Suprapubic skin (tissue), 4 donors: ENCODE results near the gene HHAT. TPM values are rescaled to one million over a fixed set of nuclear protein-coding genes. Genes with fewer than 3 reads are reported as not detected.

Source experiments
- DNase-seq, 2 donors: peaks; one replicate each; pipeline ENCODE4 v3.0.0-alpha.2; 2019; ENCODE audit warnings: low spot score in 2 of 2
- H3K27ac ChIP-seq: fragments of 200-600 bp; sonication (generic); one replicate; pipeline ENCODE4 v1.5.1; 2019
- H3K27me3 ChIP-seq: fragments of 200-600 bp; sonication (generic); one replicate; pipeline ENCODE4 v1.5.1; 2019
- H3K36me3 ChIP-seq: fragments of 200-600 bp; sonication (generic); one replicate; pipeline ENCODE4 v1.5.1; 2019
- H3K4me1 ChIP-seq: fragments of 200-600 bp; sonication (generic); one replicate; pipeline ENCODE4 v1.5.1; 2019
- H3K4me3 ChIP-seq: fragments of 200-600 bp; sonication (generic); one replicate; pipeline ENCODE4 v1.5.1; 2019; ENCODE audit warnings: mild to moderate bottlenecking
- H3K9me3 ChIP-seq: fragments of 200-600 bp; sonication (generic); one replicate; pipeline ENCODE4 v1.5.1; 2019
- EP300 ChIP-seq: sonication (generic); formaldehyde crosslinking; IDR thresholded peaks from one replicate; pipeline ENCODE4 v1.6.1; 2017; ENCODE audit warnings: antibody characterized with exemption
- POLR2A ChIP-seq, 2 donors: fragments of 450-650 bp; IDR thresholded peaks; one replicate each; pipeline ENCODE4 v1.6.1; 2017; ENCODE audit warnings: antibody characterized with exemption in 2 of 2, mild to moderate bottlenecking in 2 of 2, moderate library complexity in 2 of 2
- POLR2AphosphoS5 ChIP-seq, 3 donors: sonication (generic); formaldehyde crosslinking; IDR thresholded peaks; one replicate each; pipeline ENCODE4 v1.6.1; 2017; ENCODE audit warnings: antibody characterized with exemption in 3 of 3
- WGBS: methylation state at CpG from one replicate; pipeline ENCODE4 v1.1.5; 2018; 5-methylcytosine and 5-hydroxymethylcytosine counted together
- total RNA-seq, 4 donors: library from RNA; depleted of rRNA; stranded (reverse); fragments of >200 nt; gene quantifications; one replicate each; pipeline ENCODE4 v1.1.0, GENCODE V29; 2016
- TF ChIP-seq, protein P1 (sequence below), 2 donors: fragments of 200-600 bp in 1 of 2; fragments of 450-650 bp in 1 of 2; sonication (generic) in 1 of 2; IDR thresholded peaks; one replicate each; pipeline ENCODE4 v1.5.1; 2016 to 2019; ENCODE audit warnings: antibody characterized with exemption in 2 of 2, mild to moderate bottlenecking in 1 of 2, moderate library complexity in 1 of 2

Gene HHAT
- total RNA-seq, 4 donors from 2014 or later, result 4.1 to 20.0 (median 9.3) TPM

DNA sequence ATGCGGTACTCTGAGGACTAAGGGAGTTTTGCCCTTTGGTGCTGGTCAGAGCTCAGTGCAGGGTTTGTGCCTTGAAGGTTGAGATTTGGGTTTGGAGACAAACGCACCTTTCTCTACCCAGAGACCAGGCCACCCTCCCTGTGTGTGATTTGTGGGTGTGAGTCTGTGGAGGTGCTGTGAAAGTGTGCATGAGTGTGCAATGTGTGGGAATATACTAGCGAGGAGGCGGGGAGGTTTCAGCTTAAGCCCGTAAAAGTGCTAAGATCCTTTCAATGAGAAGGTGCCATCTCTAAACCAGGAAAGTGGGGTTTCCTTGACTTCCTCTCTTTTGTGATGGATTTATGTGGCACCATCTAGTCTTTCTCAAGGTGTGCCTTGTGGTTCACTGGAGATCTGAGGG is 225.7 kb downstream of the HHAT start:
- H3K27ac ChIP-seq, result no peak overlapping the region
- TF ChIP-seq, protein P1, sequence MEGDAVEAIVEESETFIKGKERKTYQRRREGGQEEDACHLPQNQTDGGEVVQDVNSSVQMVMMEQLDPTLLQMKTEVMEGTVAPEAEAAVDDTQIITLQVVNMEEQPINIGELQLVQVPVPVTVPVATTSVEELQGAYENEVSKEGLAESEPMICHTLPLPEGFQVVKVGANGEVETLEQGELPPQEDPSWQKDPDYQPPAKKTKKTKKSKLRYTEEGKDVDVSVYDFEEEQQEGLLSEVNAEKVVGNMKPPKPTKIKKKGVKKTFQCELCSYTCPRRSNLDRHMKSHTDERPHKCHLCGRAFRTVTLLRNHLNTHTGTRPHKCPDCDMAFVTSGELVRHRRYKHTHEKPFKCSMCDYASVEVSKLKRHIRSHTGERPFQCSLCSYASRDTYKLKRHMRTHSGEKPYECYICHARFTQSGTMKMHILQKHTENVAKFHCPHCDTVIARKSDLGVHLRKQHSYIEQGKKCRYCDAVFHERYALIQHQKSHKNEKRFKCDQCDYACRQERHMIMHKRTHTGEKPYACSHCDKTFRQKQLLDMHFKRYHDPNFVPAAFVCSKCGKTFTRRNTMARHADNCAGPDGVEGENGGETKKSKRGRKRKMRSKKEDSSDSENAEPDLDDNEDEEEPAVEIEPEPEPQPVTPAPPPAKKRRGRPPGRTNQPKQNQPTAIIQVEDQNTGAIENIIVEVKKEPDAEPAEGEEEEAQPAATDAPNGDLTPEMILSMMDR (IDR thresholded peaks at IDR 0.05), result no peak
- no peak for TF ChIP-seq POLR2AphosphoS5 (IDR thresholded peaks at IDR 0.05)
- no peak for TF ChIP-seq POLR2A (IDR thresholded peaks at IDR 0.05)
- no peaks in the 10 kb centered on the region for H3K36me3 ChIP-seq
- 98% methylated on average over 5 of the region's 5 CpGs for WGBS
- no peaks in the 10 kb centered on the region for H3K4me1 ChIP-seq
- H3K9me3 ChIP-seq, result no peaks in the 10 kb centered on the region
- no peak for DNase-seq
- H3K4me3 ChIP-seq, result no peak overlapping the region
- no peaks in the 10 kb centered on the region for H3K27me3 ChIP-seq

DNA sequence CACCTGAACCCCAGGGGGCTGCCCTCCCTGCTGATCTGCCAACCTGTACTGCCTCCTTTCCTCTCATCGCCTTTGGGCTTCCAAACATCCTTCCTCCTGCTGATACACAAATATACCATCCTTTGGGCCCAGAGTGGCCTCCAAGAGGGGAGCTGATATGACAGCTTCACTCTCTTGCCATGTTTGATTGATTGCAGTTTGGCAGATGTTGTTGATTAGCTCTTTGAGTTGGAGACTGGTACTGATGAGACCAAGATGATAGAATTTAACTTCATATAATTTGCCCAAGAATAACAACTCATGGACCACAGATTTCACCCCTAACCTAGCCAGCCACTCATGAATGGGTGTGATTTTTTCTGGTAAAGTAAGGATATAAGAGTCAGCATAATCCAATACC is 227.8 kb downstream of the HHAT start:
- 100% methylated on average over 1 of the region's 1 CpG for WGBS
- TF ChIP-seq, protein P1 (IDR thresholded peaks at IDR 0.05), result no peak
- TF ChIP-seq EP300 (no peak), POLR2A (IDR thresholded peaks at IDR 0.05) (no peak), POLR2AphosphoS5 (IDR thresholded peaks at IDR 0.05) (no peak)
- DNase-seq, result no peak
- Histone ChIP-seq H3K4me3 (no peak overlapping the region), H3K36me3 (no peaks in the 10 kb centered on the region), H3K4me1 (no peaks in the 10 kb centered on the region), H3K27ac (no peak overlapping the region), H3K9me3 (no peaks in the 10 kb centered on the region), H3K27me3 (no peaks in the 10 kb centered on the region)

DNA sequence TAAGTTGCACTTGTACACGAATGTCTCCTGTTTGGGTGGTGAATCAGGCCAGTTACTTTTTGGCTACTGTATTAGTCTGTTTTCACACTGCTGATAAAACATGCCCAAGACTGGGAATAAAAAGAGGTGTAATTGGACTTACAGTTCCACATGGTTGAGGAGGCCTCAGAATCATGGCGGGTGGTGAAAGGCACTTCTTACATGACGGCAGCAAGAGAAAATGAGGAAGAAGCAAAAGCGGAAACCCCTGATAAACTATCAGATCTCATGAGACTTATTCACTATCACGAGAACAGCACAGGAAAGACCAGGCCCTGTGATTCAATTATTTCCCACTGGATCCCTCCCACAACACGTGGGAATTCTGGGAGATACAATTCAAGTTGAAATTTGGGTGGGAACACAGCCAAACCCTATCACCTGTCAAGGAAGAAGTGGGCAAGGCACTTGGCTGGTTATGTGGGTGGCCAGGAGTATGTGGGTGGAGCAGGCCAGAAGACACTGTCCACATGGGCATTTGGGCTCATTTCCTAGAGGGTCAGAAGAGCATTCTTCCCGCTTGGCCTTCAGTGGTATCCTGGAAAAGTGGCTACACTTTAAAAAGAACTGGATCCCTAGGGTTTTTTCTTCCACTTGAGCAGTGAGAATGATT is 228.8 kb downstream of the HHAT start:
- WGBS, result 81% methylated on average over 7 of the region's 7 CpGs
- TF ChIP-seq POLR2AphosphoS5 (IDR thresholded peaks at IDR 0.05) (no peak), EP300 (no peak), POLR2A (IDR thresholded peaks at IDR 0.05) (no peak)
- TF ChIP-seq, protein P1 (IDR thresholded peaks at IDR 0.05), result no peak
- no peaks in the 10 kb centered on the region for H3K4me1 ChIP-seq

DNA sequence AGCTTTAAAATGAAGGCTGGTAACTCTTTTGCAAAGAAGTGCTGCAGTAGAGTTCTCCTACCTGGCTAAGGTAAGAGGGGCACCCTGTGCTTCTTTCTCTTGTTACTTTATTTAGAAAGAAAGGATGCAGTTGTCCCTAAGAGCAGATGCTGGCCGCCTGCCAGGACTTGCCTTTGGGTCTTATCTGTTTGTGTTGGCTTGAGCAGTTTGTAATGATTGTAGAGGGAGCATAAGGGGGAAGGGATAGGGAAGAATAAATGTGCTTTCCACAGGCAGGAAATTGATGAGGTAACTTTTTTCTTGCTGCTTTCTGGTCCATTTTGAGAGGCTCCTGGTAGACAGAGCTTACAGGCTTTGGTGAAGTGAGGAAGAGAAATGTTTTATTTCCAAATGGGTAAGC is 229.6 kb downstream of the HHAT start:
- Histone ChIP-seq H3K27me3 (no peaks in the 10 kb centered on the region), H3K27ac (no peak overlapping the region), H3K36me3 (no peaks in the 10 kb centered on the region), H3K4me1 (no peaks in the 10 kb centered on the region), H3K4me3 (no peak overlapping the region), H3K9me3 (no peaks in the 10 kb centered on the region)
- TF ChIP-seq EP300, result no peak
- TF ChIP-seq POLR2AphosphoS5 (IDR thresholded peaks at IDR 0.05), result no peak
- TF ChIP-seq, protein P1 (IDR thresholded peaks at IDR 0.05), result no peak
- TF ChIP-seq POLR2A (IDR thresholded peaks at IDR 0.05), result no peak
- DNase-seq, result no peak
- WGBS, result 11% methylated on average over 1 of the region's 1 CpG

More for the DNA sequence above, 228.8 kb downstream of the HHAT start:
- no peaks in the 10 kb centered on the region for H3K36me3 ChIP-seq
- no peaks in the 10 kb centered on the region for H3K9me3 ChIP-seq
- no peaks in the 10 kb centered on the region for H3K27me3 ChIP-seq
- no peak overlapping the region for H3K27ac ChIP-seq
- H3K4me3 ChIP-seq, result no peak overlapping the region
- DNase-seq, result no peak

DNA sequence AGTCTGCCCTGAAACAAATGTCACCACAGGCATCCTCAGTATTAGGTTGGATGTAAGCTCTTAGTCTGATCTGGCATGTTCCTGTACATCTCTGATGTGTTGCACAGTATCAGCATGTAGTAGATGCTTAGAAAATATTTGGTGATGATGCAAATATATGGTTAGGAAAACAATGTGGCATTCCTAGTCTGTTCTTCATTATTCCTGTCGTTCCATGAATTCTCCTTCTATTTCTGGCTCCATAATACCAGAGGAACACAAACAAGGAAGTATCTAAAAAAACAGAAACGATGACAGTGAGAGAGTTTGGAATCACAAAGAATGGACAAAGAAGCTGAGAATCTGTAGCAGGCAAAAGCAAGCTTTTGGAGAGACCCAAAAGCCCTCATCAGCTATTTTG is 236.6 kb downstream of the HHAT start:
- Histone ChIP-seq H3K36me3 (no peaks in the 10 kb centered on the region), H3K4me1 (no peaks in the 10 kb centered on the region), H3K4me3 (no peak overlapping the region), H3K9me3 (no peaks in the 10 kb centered on the region), H3K27me3 (no peaks in the 10 kb centered on the region), H3K27ac (no peak overlapping the region)
- no peak for DNase-seq
- TF ChIP-seq POLR2A (IDR thresholded peaks at IDR 0.05) (no peak), EP300 (no peak), POLR2AphosphoS5 (IDR thresholded peaks at IDR 0.05) (no peak)
- TF ChIP-seq, protein P1 (IDR thresholded peaks at IDR 0.05), result no peak
- WGBS, result 46% methylated on average over 2 of the region's 2 CpGs
